ENCODE data around the gene RMND5B. TPM values are rescaled to one million over a fixed set of nuclear protein-coding genes. Genes with fewer than 3 reads are reported as not detected.

RMND5B gene
- total and polyA plus RNA-seq, 10 of the 15 experiments (the other 5 are each of a cell fraction or from before 2014, with no cell fraction given): 1.6 to 50.7 (median 30.9) TPM

DNA sequence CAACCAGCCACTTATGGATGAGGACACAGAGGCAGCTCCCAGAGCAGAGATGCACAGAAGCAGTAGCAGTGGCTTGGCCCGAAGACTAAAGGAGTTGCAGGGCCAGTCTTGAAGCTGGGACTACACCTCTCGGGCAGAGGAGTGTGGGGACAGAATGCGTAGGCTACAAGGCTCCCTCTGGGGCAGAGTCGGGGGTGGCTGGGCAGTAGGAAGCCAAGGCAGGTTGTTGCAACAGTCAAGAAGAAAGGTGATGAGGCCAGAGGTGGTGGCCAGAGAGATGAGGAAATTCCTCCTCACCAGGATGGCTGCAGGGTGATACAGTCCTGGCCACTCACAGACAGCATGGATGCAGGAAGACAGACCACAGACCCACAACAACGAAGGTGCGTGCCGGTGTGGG is 22.4 kb upstream of the RMND5B start:
- POLR2A ChIA-PET: no interaction called here
- Histone ChIP-seq H3K4me1 (ENCODE audit: control insufficient read depth, insufficient read depth, low read length) (peaks cover 14% of the 10 kb centered on the region), H3K9me3 (replicated peaks; ENCODE audit: control insufficient read depth, insufficient read depth, low read length) (no peaks in the 10 kb centered on the region), H3K4me2 (ENCODE audit: control insufficient read depth, insufficient read depth) (no peak overlapping the region), H3K36me3 (ENCODE audit: control insufficient read depth in 2 of 2, insufficient read depth in 2 of 2, low read length in 1 of 2) (no peaks in the 10 kb centered on the region), H3K4me3 (no peak overlapping the region), H3K27ac (ENCODE audit: control insufficient read depth, insufficient read depth) (no peak overlapping the region), H2AFZ (ENCODE audit: control insufficient read depth, low read depth, low read length) (no peak overlapping the region), H4K20me1 (ENCODE audit: control insufficient read depth, insufficient read depth) (no peaks in the 10 kb centered on the region), H3K9ac (ENCODE audit: control insufficient read depth, insufficient read depth, low read length) (no peak overlapping the region), H3K79me2 (ENCODE audit: control insufficient read depth, insufficient read depth, low read length) (no peaks in the 10 kb centered on the region), H3K27me3 (replicated peaks in 1 of 2; ENCODE audit: control insufficient read depth in 2 of 2, insufficient read depth in 2 of 2, low read length in 1 of 2) (no peaks in the 10 kb centered on the region)
- RAD21 ChIA-PET (ENCODE audit: unreplicated experiment): no interaction called here
- FAIRE-seq: no peak
- WGBS (ENCODE audit: insufficient coverage, insufficient replicate concordance, low lambda C conversion rate, missing lambda C conversion rate): 68% methylated on average over 7 of the region's 7 CpGs
- DNase-seq (ENCODE audit: low read depth, low spot score): no peak
- no TSS peak for BruUV-seq (replicated peaks)
- SMC1A ChIA-PET (ENCODE audit: uncharacterized antibody, unreplicated experiment): no interaction called here
- TF ChIP-seq SMARCA5 (IDR thresholded peaks at IDR 0.05) (no peak), TCF3 (IDR thresholded peaks at IDR 0.05; ENCODE audit: borderline replicate concordance, insufficient read depth, low read depth, low read length) (no peak), ELK1 (IDR thresholded peaks at IDR 0.05; ENCODE audit: low read depth, low read length) (no peak), YY1 (IDR thresholded peaks at IDR 0.05; ENCODE audit: low read depth, low read length) (no peak), CREM (IDR thresholded peaks at IDR 0.05; ENCODE audit: low read depth) (no peak), STAT3 (IDR thresholded peaks at IDR 0.05; ENCODE audit: low read depth, low read length) (no peak), DPF2 (IDR thresholded peaks at IDR 0.05) (no peak), CEBPB (IDR thresholded peaks at IDR 0.05; ENCODE audit: borderline replicate concordance in 1 of 2, low read depth in 2 of 2, low read length in 2 of 2) (no peak), ZNF24 (IDR thresholded peaks at IDR 0.05) (no peak)
- TF ChIP-seq, protein P1, sequence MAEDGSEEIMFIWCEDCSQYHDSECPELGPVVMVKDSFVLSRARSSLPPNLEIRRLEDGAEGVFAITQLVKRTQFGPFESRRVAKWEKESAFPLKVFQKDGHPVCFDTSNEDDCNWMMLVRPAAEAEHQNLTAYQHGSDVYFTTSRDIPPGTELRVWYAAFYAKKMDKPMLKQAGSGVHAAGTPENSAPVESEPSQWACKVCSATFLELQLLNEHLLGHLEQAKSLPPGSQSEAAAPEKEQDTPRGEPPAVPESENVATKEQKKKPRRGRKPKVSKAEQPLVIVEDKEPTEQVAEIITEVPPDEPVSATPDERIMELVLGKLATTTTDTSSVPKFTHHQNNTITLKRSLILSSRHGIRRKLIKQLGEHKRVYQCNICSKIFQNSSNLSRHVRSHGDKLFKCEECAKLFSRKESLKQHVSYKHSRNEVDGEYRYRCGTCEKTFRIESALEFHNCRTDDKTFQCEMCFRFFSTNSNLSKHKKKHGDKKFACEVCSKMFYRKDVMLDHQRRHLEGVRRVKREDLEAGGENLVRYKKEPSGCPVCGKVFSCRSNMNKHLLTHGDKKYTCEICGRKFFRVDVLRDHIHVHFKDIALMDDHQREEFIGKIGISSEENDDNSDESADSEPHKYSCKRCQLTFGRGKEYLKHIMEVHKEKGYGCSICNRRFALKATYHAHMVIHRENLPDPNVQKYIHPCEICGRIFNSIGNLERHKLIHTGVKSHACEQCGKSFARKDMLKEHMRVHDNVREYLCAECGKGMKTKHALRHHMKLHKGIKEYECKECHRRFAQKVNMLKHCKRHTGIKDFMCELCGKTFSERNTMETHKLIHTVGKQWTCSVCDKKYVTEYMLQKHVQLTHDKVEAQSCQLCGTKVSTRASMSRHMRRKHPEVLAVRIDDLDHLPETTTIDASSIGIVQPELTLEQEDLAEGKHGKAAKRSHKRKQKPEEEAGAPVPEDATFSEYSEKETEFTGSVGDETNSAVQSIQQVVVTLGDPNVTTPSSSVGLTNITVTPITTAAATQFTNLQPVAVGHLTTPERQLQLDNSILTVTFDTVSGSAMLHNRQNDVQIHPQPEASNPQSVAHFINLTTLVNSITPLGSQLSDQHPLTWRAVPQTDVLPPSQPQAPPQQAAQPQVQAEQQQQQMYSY (CRISPR knock-in tag; IDR thresholded peaks at IDR 0.05): no peak
- in situ Hi-C loops (cut with MboI) (no loop called here), intact Hi-C loops (cut with micrococcal nuclease; ENCODE audit: unreplicated experiment) (no loop called here)
- CTCF ChIA-PET: no interaction called here
- no peak for ATAC-seq

Measured in GM12878 (cell line).